ENCODE measurements around the gene SLFNL1. TPM values are rescaled to one million over a fixed set of nuclear protein-coding genes. Genes with fewer than 3 reads are reported as not detected.

Gene SLFNL1
- total RNA-seq, 3 donors from 2014 or later: 0.16 to 0.66 (median 0.29) TPM

DNA sequence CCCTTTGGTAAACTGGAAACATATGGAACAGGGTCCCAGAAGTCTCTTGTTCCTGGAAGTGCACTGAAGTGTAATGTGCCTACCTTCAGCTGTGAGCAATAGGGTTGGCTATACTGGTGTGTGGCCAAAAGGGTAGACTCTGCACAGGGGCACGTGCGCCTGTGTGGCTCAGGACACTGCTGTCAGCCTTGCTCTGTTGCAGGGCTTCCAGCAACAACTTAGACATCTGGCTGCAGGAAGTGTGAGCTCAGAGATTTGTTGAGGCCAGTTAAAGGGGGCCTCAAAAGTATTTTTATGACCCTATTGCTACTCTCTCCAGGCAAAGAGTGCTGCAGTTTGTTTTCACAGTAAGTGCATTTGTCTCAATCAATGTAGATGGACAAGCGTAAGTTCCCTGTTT lies 34.6 kb downstream of the SLFNL1 start:
- peaks cover 5% of the 10 kb centered on the region for H3K36me3 ChIP-seq
- TF ChIP-seq POLR2A (IDR thresholded peaks at IDR 0.05): no peak
- TF ChIP-seq POLR2AphosphoS5 (IDR thresholded peaks at IDR 0.05): no peak
- TF ChIP-seq, protein P1, sequence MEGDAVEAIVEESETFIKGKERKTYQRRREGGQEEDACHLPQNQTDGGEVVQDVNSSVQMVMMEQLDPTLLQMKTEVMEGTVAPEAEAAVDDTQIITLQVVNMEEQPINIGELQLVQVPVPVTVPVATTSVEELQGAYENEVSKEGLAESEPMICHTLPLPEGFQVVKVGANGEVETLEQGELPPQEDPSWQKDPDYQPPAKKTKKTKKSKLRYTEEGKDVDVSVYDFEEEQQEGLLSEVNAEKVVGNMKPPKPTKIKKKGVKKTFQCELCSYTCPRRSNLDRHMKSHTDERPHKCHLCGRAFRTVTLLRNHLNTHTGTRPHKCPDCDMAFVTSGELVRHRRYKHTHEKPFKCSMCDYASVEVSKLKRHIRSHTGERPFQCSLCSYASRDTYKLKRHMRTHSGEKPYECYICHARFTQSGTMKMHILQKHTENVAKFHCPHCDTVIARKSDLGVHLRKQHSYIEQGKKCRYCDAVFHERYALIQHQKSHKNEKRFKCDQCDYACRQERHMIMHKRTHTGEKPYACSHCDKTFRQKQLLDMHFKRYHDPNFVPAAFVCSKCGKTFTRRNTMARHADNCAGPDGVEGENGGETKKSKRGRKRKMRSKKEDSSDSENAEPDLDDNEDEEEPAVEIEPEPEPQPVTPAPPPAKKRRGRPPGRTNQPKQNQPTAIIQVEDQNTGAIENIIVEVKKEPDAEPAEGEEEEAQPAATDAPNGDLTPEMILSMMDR (IDR thresholded peaks at IDR 0.05): no peak
- H3K27me3 ChIP-seq: no peaks in the 10 kb centered on the region
- DNase-seq (ENCODE audit: low spot score in 2 of 2): no peak
- H3K27ac ChIP-seq: no peak overlapping the region
- no peak overlapping the region for H3K4me3 ChIP-seq
- no peaks in the 10 kb centered on the region for H3K4me1 ChIP-seq
- H3K9me3 ChIP-seq: no peaks in the 10 kb centered on the region
- intact Hi-C loops (cut with DNase I; ENCODE audit: low total_unique reads): no loop called here

DNA sequence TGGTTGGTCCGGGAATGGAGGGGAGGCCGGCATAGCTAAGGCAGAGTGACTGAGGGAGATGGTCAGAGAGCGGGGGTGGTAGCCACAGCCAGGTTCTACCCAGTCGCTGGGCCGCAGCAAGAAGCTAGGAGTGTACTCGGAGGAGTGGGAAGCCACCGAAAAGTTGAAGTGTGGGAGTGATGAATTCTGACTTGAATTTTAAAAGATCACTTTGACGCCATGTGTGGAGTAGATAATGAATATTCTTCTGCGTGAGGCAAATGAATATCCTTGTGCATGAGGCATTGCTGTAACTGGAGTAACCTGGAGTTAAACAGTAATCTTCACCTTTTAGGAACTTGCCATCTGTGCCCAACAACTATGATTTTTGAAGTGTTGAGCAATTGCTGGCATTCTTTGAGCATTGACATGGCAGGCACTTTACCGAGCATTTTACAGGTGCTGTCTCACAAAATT lies 35.2 kb downstream of the SLFNL1 start:
- Histone ChIP-seq H3K27ac (no peak overlapping the region), H3K27me3 (no peaks in the 10 kb centered on the region), H3K9me3 (no peaks in the 10 kb centered on the region), H3K4me1 (no peaks in the 10 kb centered on the region), H3K36me3 (peaks cover 5% of the 10 kb centered on the region), H3K4me3 (no peak overlapping the region)
- intact Hi-C loops (cut with DNase I; ENCODE audit: low total_unique reads): no loop called here
- no peak for DNase-seq (ENCODE audit: low spot score in 2 of 2)
- TF ChIP-seq POLR2A (IDR thresholded peaks at IDR 0.05): no peak
- no peak for TF ChIP-seq POLR2AphosphoS5 (IDR thresholded peaks at IDR 0.05)
- TF ChIP-seq, protein P1 (IDR thresholded peaks at IDR 0.05): no peak

DNA sequence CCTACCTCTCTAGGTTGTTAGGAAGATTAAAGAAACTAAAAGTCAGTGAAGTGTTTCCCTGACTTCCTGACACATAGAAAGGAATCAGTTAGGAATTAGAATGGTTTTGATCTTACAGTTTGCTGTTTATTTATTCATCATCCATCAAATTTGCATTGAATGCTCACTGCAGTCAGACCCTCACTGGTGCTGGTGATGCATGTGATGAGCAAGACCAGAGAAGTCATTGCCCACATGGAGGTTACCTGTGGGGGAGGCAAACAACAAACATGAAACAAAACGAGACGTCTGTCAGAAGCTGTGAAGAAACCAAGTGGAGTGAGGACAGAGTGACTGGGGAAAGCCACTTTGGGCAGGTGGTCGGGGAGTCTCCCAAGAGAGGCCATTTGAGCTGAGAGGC lies 35.6 kb downstream of the SLFNL1 start:
- DNase-seq (ENCODE audit: low spot score in 2 of 2): no peak
- no peaks in the 10 kb centered on the region for H3K9me3 ChIP-seq

DNA sequence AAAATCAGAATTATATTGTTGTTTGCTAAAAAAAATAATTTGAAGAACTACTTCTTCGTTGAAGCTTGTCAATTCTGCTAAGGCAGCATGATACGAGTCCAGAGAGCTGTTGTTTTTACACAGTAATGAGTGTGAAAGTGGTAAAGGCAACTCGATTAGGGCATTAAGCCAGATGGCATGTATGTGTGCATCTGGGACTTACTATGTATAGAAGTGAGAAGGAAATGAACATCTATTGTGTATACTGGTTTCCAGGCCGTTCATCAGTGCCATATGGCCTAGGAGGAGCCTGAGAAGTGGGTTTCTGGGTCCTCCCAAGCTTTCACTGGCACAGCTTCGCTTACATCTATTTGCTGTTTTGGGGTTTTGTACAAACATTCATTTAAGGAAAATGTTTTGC lies 36.4 kb downstream of the SLFNL1 start:
- Histone ChIP-seq H3K4me3 (no peak overlapping the region), H3K36me3 (peaks cover 5% of the 10 kb centered on the region), H3K27me3 (no peaks in the 10 kb centered on the region), H3K27ac (no peak overlapping the region), H3K4me1 (peaks cover 0 to 5% of the 10 kb centered on the region in 2 donors), H3K9me3 (no peaks in the 10 kb centered on the region)
- TF ChIP-seq POLR2A (IDR thresholded peaks at IDR 0.05) (no peak), POLR2AphosphoS5 (IDR thresholded peaks at IDR 0.05) (no peak)
- TF ChIP-seq, protein P1 (IDR thresholded peaks at IDR 0.05): no peak
- intact Hi-C loops (cut with DNase I; ENCODE audit: low total_unique reads): no loop called here
- no peak for DNase-seq (ENCODE audit: low spot score in 2 of 2)

More for the DNA sequence above, 35.6 kb downstream of the SLFNL1 start:
- Histone ChIP-seq H3K4me3 (no peak overlapping the region), H3K27me3 (no peaks in the 10 kb centered on the region), H3K36me3 (peaks cover 5% of the 10 kb centered on the region), H3K4me1 (peaks cover 0 to 3% of the 10 kb centered on the region in 2 donors), H3K27ac (no peak overlapping the region)
- intact Hi-C loops (cut with DNase I; ENCODE audit: low total_unique reads): no loop called here
- TF ChIP-seq, protein P1 (IDR thresholded peaks at IDR 0.05): no peak
- TF ChIP-seq POLR2AphosphoS5 (IDR thresholded peaks at IDR 0.05) (no peak), POLR2A (IDR thresholded peaks at IDR 0.05) (no peak)

DNA sequence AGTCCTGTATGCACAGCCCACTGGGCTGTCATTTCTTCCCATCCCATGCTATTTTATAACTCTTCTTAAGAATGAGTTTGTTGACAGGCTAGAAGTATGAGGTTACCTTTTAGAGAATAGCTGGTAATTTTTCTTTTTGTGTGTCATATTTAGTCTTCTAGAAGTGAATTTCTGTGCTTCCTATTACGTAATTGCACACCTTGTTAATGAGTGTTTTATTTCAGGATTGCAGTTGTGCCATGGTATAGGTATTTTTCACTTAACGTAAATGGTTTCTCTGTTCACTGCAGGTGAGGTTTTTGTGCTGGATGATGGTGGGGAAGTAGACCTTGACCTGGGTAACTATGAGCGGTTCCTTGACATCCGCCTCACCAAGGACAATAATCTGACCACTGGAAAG lies 37.0 kb downstream of the SLFNL1 start:
- DNase-seq (ENCODE audit: low spot score in 2 of 2): no peak
- Histone ChIP-seq H3K27me3 (no peaks in the 10 kb centered on the region), H3K4me3 (no peak overlapping the region), H3K36me3 (peaks cover 4% of the 10 kb centered on the region), H3K27ac (no peak overlapping the region), H3K9me3 (no peaks in the 10 kb centered on the region), H3K4me1 (peaks cover 0 to 5% of the 10 kb centered on the region in 2 donors)
- intact Hi-C loops (cut with DNase I; ENCODE audit: low total_unique reads): no loop called here
- TF ChIP-seq POLR2AphosphoS5 (IDR thresholded peaks at IDR 0.05): no peak
- TF ChIP-seq POLR2A (IDR thresholded peaks at IDR 0.05): no peak
- TF ChIP-seq, protein P1 (IDR thresholded peaks at IDR 0.05): no peak
